Calu3 (cell line): ENCODE data around the gene NEDD9. TPM values are rescaled to one million over a fixed set of nuclear protein-coding genes. Genes with fewer than 3 reads are reported as not detected.

ENCODE experiments used
- BruUV-seq: library from RNA; stranded (reverse); fragments of 400-500 nt; replicated peaks from 2 replicates; lab custom pipeline; 2021; lab: Mats Ljungman, UMichigan
- CTCF ChIA-PET: fragments of 300-600 bp; sonication (Branson Sonifier 250); formaldehyde crosslinking; loops from one replicate; lab custom pipeline; 2022; ENCODE audit warnings: antibody characterized with exemption; lab: Charles Lee
- DNase-seq: peaks from one replicate; pipeline ENCODE4 v3.0.0; 2022
- H3K27ac Mint-ChIP-seq: one replicate; pipeline ENCODE4 v1.8.0; 2022; ENCODE audit warnings: mixed read lengths; ENCODE audit not compliant: unreplicated experiment
- H3K27me3 Mint-ChIP-seq: one replicate; pipeline ENCODE4 v1.8.0; 2022; ENCODE audit warnings: mixed read lengths; ENCODE audit not compliant: unreplicated experiment
- H3K36me3 Mint-ChIP-seq: one replicate; pipeline ENCODE4 v1.8.0; 2022; ENCODE audit warnings: mild to moderate bottlenecking, moderate library complexity, mixed read lengths; ENCODE audit not compliant: insufficient read depth, unreplicated experiment
- H3K4me1 Mint-ChIP-seq: one replicate; pipeline ENCODE4 v1.8.0; 2022; ENCODE audit warnings: mild to moderate bottlenecking, low read depth, mixed read lengths; ENCODE audit not compliant: unreplicated experiment
- H3K4me3 Mint-ChIP-seq: one replicate; pipeline ENCODE4 v1.8.0; 2022; ENCODE audit warnings: mild to moderate bottlenecking, low read depth, moderate library complexity, mixed read lengths; ENCODE audit not compliant: unreplicated experiment
- H3K9me3 Mint-ChIP-seq: one replicate; pipeline ENCODE4 v1.8.0; 2022; ENCODE audit warnings: low read depth, mixed read lengths; ENCODE audit not compliant: unreplicated experiment
- intact Hi-C: fragments of 100-400 bp; cut with micrococcal nuclease; formaldehyde crosslinking; loops from one replicate; pipeline ENCODE4 v1.10.0; 2022; ENCODE audit not compliant: unreplicated experiment
- total RNA-seq: library from RNA; stranded (reverse); gene quantifications from 2 replicates; pipeline ENCODE4 v1.2.3, GENCODE V29; 2022
- TF ChIP-seq, protein P1 (sequence below): fragments of 200-600 bp; IDR thresholded peaks from one replicate; pipeline ENCODE4 v1.8.0; 2022; ENCODE audit warnings: antibody characterized with exemption; ENCODE audit not compliant: unreplicated experiment

NEDD9 gene
- total RNA-seq, 1 experiment from 2014 or later, result 28.1 TPM

DNA sequence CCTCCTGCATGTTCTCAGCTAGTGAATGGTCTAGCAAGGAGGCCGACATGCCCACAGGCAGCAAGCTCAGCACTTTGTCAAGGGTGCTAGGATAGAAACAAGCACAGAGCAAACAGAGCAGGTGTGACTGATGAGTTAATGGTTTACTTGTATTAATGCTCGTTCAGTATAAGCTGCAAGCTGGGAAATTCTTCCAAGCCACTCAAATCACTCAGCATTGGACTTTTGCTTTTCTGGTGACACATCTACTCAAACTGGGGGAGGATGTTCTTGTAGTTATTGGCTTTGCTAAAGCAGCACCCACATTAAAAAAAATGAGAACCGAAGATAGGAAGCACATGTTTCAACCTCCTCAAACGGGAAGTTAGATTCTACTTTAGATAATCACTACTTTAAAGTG, 43.1 kb upstream of the NEDD9 start:
- no peaks in the 10 kb centered on the region for H3K27me3 Mint-ChIP-seq
- CTCF ChIA-PET, result interaction anchor here (0.5 to 0.8 kb wide), 3 partner anchors 24 to 149 kb away, joined by 3 read pairs; no protein-coding TSS in a partner anchor
- H3K9me3 Mint-ChIP-seq, result no peaks in the 10 kb centered on the region
- intact Hi-C loops, result loop anchor here (5.0 kb wide), 2 partner anchors 42 to 43 kb away; partner anchors contain the start of gene NEDD9
- no peak overlapping the region for H3K4me3 Mint-ChIP-seq
- TF ChIP-seq, protein P1, sequence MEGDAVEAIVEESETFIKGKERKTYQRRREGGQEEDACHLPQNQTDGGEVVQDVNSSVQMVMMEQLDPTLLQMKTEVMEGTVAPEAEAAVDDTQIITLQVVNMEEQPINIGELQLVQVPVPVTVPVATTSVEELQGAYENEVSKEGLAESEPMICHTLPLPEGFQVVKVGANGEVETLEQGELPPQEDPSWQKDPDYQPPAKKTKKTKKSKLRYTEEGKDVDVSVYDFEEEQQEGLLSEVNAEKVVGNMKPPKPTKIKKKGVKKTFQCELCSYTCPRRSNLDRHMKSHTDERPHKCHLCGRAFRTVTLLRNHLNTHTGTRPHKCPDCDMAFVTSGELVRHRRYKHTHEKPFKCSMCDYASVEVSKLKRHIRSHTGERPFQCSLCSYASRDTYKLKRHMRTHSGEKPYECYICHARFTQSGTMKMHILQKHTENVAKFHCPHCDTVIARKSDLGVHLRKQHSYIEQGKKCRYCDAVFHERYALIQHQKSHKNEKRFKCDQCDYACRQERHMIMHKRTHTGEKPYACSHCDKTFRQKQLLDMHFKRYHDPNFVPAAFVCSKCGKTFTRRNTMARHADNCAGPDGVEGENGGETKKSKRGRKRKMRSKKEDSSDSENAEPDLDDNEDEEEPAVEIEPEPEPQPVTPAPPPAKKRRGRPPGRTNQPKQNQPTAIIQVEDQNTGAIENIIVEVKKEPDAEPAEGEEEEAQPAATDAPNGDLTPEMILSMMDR, result no peak
- H3K27ac Mint-ChIP-seq, result no peak overlapping the region
- H3K36me3 Mint-ChIP-seq, result peaks cover 12% of the 10 kb centered on the region
- H3K4me1 Mint-ChIP-seq, result peaks cover 56% of the 10 kb centered on the region
- BruUV-seq, result no TSS peak
- DNase-seq, result peak; percentile 57

DNA sequence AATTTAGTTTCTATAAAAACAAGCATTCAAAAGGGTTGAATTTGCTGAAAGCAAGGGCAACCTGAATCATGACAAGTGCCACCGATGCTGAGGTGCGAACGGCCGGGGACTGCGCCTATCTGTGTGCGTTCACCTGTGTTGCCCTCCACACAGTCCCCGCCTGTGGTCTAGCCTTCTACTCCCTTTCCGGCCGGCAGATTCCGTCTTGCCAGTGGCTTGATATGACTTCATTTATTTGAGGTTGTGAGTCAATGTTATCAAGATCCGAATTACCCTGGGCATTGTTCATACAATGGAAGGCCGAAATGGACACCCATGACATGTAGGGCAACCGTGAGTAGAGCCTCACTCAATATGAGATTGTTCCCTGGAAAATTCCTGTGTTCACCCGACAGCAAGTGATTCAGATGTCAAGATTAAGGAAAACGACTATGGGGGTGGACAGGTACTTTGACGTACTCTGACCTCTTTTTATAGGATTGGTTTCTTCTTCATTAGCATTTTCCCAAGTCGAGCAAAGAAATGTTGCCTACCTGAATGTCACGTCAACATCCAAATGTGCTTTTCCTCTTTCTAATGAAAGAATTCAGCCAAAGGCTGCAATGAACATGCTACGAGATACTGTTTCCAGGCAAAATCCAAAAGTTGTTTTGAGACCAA, 41.1 kb upstream of the NEDD9 start:
- intact Hi-C loops, result no loop called here
- no peaks in the 10 kb centered on the region for H3K27me3 Mint-ChIP-seq
- H3K27ac Mint-ChIP-seq, result no peak overlapping the region
- peaks cover 56% of the 10 kb centered on the region for H3K4me1 Mint-ChIP-seq
- CTCF ChIA-PET, result no interaction called here
- TF ChIP-seq, protein P1, result no peak
- H3K9me3 Mint-ChIP-seq, result no peaks in the 10 kb centered on the region
- BruUV-seq, result no TSS peak
- H3K4me3 Mint-ChIP-seq, result no peak overlapping the region
- peaks cover 12% of the 10 kb centered on the region for H3K36me3 Mint-ChIP-seq
- peak; percentile 40 for DNase-seq

DNA sequence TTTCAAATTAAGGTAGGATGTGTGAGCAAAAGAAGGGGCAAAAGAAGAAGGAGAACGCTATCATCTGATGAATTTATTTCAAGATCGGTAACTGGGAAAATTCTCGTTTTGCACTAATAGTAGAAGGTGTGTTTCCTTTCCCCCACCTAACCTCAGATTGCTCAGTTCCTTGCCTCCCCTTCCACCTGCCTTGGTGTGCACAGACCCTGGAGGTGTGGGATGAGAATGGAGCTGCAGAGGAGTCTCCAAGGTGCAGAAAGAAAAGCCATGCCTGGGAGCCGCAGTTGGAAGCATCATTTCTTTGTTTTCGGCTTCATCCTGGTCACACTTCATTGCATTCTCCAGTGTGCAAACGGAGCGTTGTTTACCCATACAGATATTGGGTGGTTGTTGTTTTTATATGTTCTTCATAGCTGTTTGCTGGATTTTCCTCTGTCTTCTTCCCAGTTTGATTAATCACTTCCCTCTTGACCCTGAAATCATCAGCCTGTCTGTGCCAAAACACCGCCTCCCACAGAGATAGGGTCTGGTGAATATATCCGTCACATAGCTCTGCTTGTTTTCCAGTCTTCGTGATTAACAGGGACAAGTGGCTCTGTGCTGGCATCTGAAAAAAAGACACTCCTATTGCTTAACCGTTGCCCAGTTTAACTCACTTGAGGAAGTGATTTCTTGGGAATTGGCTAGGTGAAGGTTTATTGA, 40.2 kb upstream of the NEDD9 start:
- TF ChIP-seq, protein P1, result no peak
- no peaks in the 10 kb centered on the region for H3K27me3 Mint-ChIP-seq
- DNase-seq, result no peak
- H3K36me3 Mint-ChIP-seq, result peaks cover 12% of the 10 kb centered on the region
- intact Hi-C loops, result no loop called here
- no peak overlapping the region for H3K4me3 Mint-ChIP-seq
- BruUV-seq, result no TSS peak
- peaks cover 47% of the 10 kb centered on the region for H3K4me1 Mint-ChIP-seq
- no peak overlapping the region for H3K27ac Mint-ChIP-seq
- H3K9me3 Mint-ChIP-seq, result no peaks in the 10 kb centered on the region
- CTCF ChIA-PET, result no interaction called here

- Mint-ChIP-seq H3K27ac (no peak overlapping the region), H3K9me3 (no peaks in the 10 kb centered on the region), H3K4me3 (no peak overlapping the region), H3K4me1 (peaks cover 35% of the 10 kb centered on the region), H3K36me3 (peaks cover 1% of the 10 kb centered on the region), H3K27me3 (no peaks in the 10 kb centered on the region)
- intact Hi-C loops, result no loop called here
- no peak for DNase-seq
- TF ChIP-seq, protein P1, result no peak
- CTCF ChIA-PET, result no interaction called here
- BruUV-seq, result no TSS peak
Measured at GRCh38 chr6:11271228-11272020, 39.0 kb upstream of the NEDD9 start.
